OCI-LY3 (cell line): ENCODE measurements around the gene ELOVL1.
"Not testable (repeated sequence)": the region's sequence is repeated elsewhere in the genome, so short reads cannot be mapped to it uniquely, and the experiment has no call there.

Experiments used
- H2AFZ ChIP-seq: fragments of 200-600, 300-600 bp; shearing (Covaris generic); 2 replicates; pipeline ENCODE4 v1.6.0; 2014; ENCODE audit warnings: antibody characterized with exemption, low read depth, low read length
- H3K27ac ChIP-seq: fragments of 200-600, 300-600 bp; sonication (generic); 2 replicates; pipeline ENCODE4 v1.5.1; 2014; ENCODE audit warnings: mild to moderate bottlenecking, low read length, moderate library complexity, mixed read lengths
- H3K27me3 ChIP-seq: fragments of 200-600, 300-600 bp; sonication (generic); 2 replicates; pipeline ENCODE4 v1.6.1; 2014; ENCODE audit warnings: low read depth, low read length, mixed read lengths
- H3K36me3 ChIP-seq: fragments of 200-600, 300-600 bp; sonication (generic); replicated peaks from 2 replicates; pipeline ENCODE3; 2014; ENCODE audit warnings: low read depth, low read length, mixed read lengths
- H3K4me1 ChIP-seq: fragments of 300-600, 200-600 bp; sonication (generic); 2 replicates; pipeline ENCODE4 v1.6.1; 2014; ENCODE audit warnings: low read length, mixed read lengths
- H3K4me2 ChIP-seq: fragments of 200-600, 300-600 bp; sonication (generic); 2 replicates; pipeline ENCODE4 v1.6.1; 2014; ENCODE audit warnings: low read length, mixed read lengths
- H3K4me3 ChIP-seq: fragments of 300-600, 200-600 bp; sonication (generic); 2 replicates; pipeline ENCODE4 v1.5.1; 2014; ENCODE audit warnings: antibody characterized with exemption, mild to moderate bottlenecking, low read length, moderate library complexity
- H3K79me2 ChIP-seq: fragments of 300-600, 200-600 bp; shearing (Covaris generic); 2 replicates; pipeline ENCODE4 v1.6.1; 2014; ENCODE audit warnings: mild to moderate bottlenecking, low read length, mixed read lengths
- H3K9ac ChIP-seq: fragments of 300-600, 200-600 bp; shearing (Covaris generic); 2 replicates; pipeline ENCODE4 v1.6.0; 2014; ENCODE audit warnings: mild to moderate bottlenecking, low read length, moderate library complexity
- H3K9me3 ChIP-seq: fragments of 200-600, 300-600 bp; shearing (Covaris generic); 2 replicates; pipeline ENCODE4 v1.6.1; 2014; ENCODE audit warnings: low read length, mixed read lengths; ENCODE audit not compliant: insufficient read depth
- H4K20me1 ChIP-seq: fragments of 200-600, 300-600 bp; sonication (generic); 2 replicates; pipeline ENCODE4 v1.6.1; 2016; ENCODE audit warnings: low read length, mixed read lengths; ENCODE audit not compliant: insufficient read depth
- CTCF ChIP-seq: fragments of 200-600, 300-600 bp; sonication (generic); IDR thresholded peaks from 2 replicates; pipeline ENCODE4 v1.5.1; 2014; ENCODE audit warnings: antibody characterized with exemption, low read length, low read depth
- EZH2phosphoT487 ChIP-seq: fragments of 200-600 bp; shearing (Covaris generic); IDR thresholded peaks from 2 replicates; pipeline ENCODE4 v1.6.1; 2018; ENCODE audit warnings: antibody characterized with exemption, mixed run types, low read depth

Gene ELOVL1

GRCh38 chr1:43402089-43402865 lies 34.5 kb upstream of the ELOVL1 start:
- no peak overlapping the region for H3K4me3 ChIP-seq
- no peaks in the 10 kb centered on the region for H4K20me1 ChIP-seq
- no peaks in the 10 kb centered on the region for H3K9me3 ChIP-seq
- TF ChIP-seq EZH2phosphoT487 (no peak), CTCF (no peak)
- H3K4me2 ChIP-seq = no peak overlapping the region
- no peak overlapping the region for H2AFZ ChIP-seq
- H3K4me1 ChIP-seq = no peaks in the 10 kb centered on the region
- no peaks in the 10 kb centered on the region for H3K27me3 ChIP-seq
- no peaks in the 10 kb centered on the region for H3K79me2 ChIP-seq
- H3K27ac ChIP-seq = no peak overlapping the region
- H3K9ac ChIP-seq = no peak overlapping the region
- H3K36me3 ChIP-seq = peaks cover 3% of the 10 kb centered on the region

DNA sequence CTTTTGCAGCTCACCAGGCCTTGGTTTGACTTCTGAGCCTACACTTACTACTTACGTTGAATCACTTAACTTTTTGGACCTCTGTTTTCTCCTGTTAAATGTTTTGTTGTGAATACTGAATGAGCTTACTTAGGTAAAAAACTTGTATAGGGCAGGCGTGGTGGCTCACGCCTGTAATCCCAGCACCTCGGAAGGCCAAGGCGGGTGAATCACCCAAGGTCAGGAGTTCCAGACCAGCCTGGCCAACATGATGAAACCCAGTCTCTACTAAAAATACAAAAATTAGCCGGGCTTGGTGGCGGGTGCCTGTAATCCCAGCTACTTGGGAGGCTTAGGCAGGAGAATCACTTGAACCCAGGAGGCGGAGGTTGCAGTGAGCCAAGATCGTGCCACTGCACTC lies 32.6 kb upstream of the ELOVL1 start:
- H3K9me3 ChIP-seq, H4K20me1 ChIP-seq, H2AFZ ChIP-seq, H3K4me1 ChIP-seq, H3K4me3 ChIP-seq, H3K4me2 ChIP-seq, H3K36me3 ChIP-seq, H3K27me3 ChIP-seq, H3K27ac ChIP-seq, H3K9ac ChIP-seq, H3K79me2 ChIP-seq: not testable (repeated sequence)

DNA sequence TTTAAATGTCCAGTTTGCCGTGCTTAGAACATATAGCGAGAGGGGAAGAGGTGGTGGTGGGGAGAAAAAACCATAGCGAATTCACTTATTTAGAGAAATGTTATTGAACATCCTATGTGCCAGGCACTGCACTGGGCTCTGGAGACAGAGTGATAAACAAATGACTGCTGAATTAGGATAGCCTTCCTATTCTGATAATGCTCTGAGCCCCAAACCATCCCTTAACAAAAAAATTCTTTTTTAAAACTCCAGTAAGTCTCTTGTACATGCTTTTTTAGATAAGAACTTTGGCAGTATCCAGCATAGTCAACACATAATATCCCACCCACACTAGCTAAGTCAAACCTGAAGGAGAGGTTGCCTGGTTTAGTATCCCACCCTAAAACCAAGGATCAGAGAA lies 30.4 kb upstream of the ELOVL1 start:
- Histone ChIP-seq H3K27ac (no peak overlapping the region), H4K20me1 (no peaks in the 10 kb centered on the region)

GRCh38 chr1:43396059-43396458 lies 28.2 kb upstream of the ELOVL1 start:
- Histone ChIP-seq H3K9me3 (no peaks in the 10 kb centered on the region), H4K20me1 (no peaks in the 10 kb centered on the region), H3K4me2 (no peak overlapping the region), H2AFZ (no peak overlapping the region), H3K4me1 (no peaks in the 10 kb centered on the region), H3K27ac (no peak overlapping the region), H3K79me2 (peaks cover 4% of the 10 kb centered on the region; the same call in 1 of the 2 replicates), H3K9ac (no peak overlapping the region), H3K4me3 (no peak overlapping the region), H3K36me3 (no peaks in the 10 kb centered on the region), H3K27me3 (no peaks in the 10 kb centered on the region)
- TF ChIP-seq CTCF = no peak
- TF ChIP-seq EZH2phosphoT487 = no peak

More for the DNA sequence above, 30.4 kb upstream of the ELOVL1 start:
- H3K4me3 ChIP-seq = no peak overlapping the region
- H3K27me3 ChIP-seq = no peaks in the 10 kb centered on the region
- no peak overlapping the region for H3K4me2 ChIP-seq
- H3K79me2 ChIP-seq = no peaks in the 10 kb centered on the region
- H2AFZ ChIP-seq = no peak overlapping the region
- no peak overlapping the region for H3K9ac ChIP-seq
- H3K36me3 ChIP-seq = no peaks in the 10 kb centered on the region
- H3K4me1 ChIP-seq = no peaks in the 10 kb centered on the region
- TF ChIP-seq EZH2phosphoT487 (no peak), CTCF (no peak)
- no peaks in the 10 kb centered on the region for H3K9me3 ChIP-seq
